Endothelial cell of umbilical vein (primary cell): ENCODE results near the gene NT5DC4. TPM values are rescaled to one million over a fixed set of nuclear protein-coding genes. Genes with fewer than 3 reads are reported as not detected.

Experiments used
- Bru-seq: library from RNA; stranded (reverse); fragments of 400-500 nt; gene quantifications from one replicate; lab custom pipeline; 2021; lab: Mats Ljungman, UMichigan
- BruChase-seq, 2 experiments: library from RNA; stranded (reverse); fragments of 400-500 nt; gene quantifications; one replicate each; lab custom pipeline; 2021; lab: Mats Ljungman, UMichigan
- BruUV-seq: library from RNA; stranded (reverse); fragments of 400-500 nt; replicated peaks from 2 replicates; lab custom pipeline; 2021; lab: Mats Ljungman, UMichigan
- CTCF ChIA-PET: fragments of 300-600, 350-600 bp; sonication (Branson Sonifier 250); formaldehyde crosslinking; loops from one replicate; lab custom pipeline; 2021; ENCODE audit warnings: antibody characterized with exemption, inconsistent platforms; lab: Charles Lee
- POLR2A ChIA-PET: fragments of 300-600, 350-600 bp; sonication (Branson Sonifier 250); formaldehyde crosslinking; loops from one replicate; lab custom pipeline; 2021; ENCODE audit warnings: antibody characterized with exemption, inconsistent platforms; lab: Charles Lee
- DNase-seq: peaks from one replicate; pipeline ENCODE4 v3.0.0-alpha.2; 2011; ENCODE audit warnings: low read depth, low spot score
- FAIRE-seq: peaks from 2 replicates; lab custom pipeline; 2011; peaks lifted over from hg19 to GRCh38; lab: Jason Lieb, UNC
- H2AFZ ChIP-seq: 2 replicates; pipeline ENCODE4 v1.6.0; 2012; ENCODE audit warnings: low read depth, low read length, control low read depth, inconsistent platforms
- H3K27ac ChIP-seq: 2 replicates; pipeline ENCODE4 v1.5.1; 2011; ENCODE audit warnings: low read depth, mild to moderate bottlenecking, control low read depth, low read length, moderate library complexity; ENCODE audit not compliant: insufficient read depth
- H3K27me3 ChIP-seq, 2 experiments: 2 replicates each; pipeline versions ENCODE4 v1.6.0 to v1.6.1; 2011; ENCODE audit warnings: low read length in 2 of 2, mixed read lengths in 1 of 2; ENCODE audit not compliant: control insufficient read depth in 2 of 2, insufficient read depth in 2 of 2
- H3K36me3 ChIP-seq, 2 experiments: 2 replicates in 1 of 2; 3 replicates in 1 of 2; pipeline ENCODE4 v1.5.1; 2011; ENCODE audit warnings: low read length in 2 of 2, mild to moderate bottlenecking in 1 of 2, moderate library complexity in 1 of 2; ENCODE audit not compliant: control insufficient read depth in 2 of 2, insufficient read depth in 2 of 2; ENCODE audit errors: extremely low read depth in 1 of 2
- H3K4me1 ChIP-seq: 3 replicates; pipeline ENCODE4 v1.5.1; 2011; ENCODE audit warnings: mild to moderate bottlenecking, low read length; ENCODE audit not compliant: control insufficient read depth, insufficient read depth; ENCODE audit errors: extremely low read depth
- H3K4me2 ChIP-seq: 2 replicates; pipeline ENCODE4 v1.6.1; 2011; ENCODE audit warnings: low read length, control low read depth, mixed read lengths; ENCODE audit not compliant: insufficient read depth
- H3K4me3 ChIP-seq, 3 experiments: fragments of 200-600 bp in 1 of 3; sonication (generic), shearing (Covaris generic) in 1 of 3; replicated peaks in 1 of 3; 2 replicates each; pipeline ENCODE4 v1.5.1; 2011 to 2016; ENCODE audit warnings: control low read depth in 3 of 3, low read length in 3 of 3, mild to moderate bottlenecking in 2 of 3, inconsistent platforms in 1 of 3, low read depth in 1 of 3, moderate library complexity in 1 of 3; ENCODE audit not compliant: insufficient read depth in 1 of 3
- H3K79me2 ChIP-seq: 2 replicates; pipeline ENCODE4 v1.6.0; 2012; ENCODE audit warnings: low read length, inconsistent platforms; ENCODE audit not compliant: control insufficient read depth, insufficient read depth
- H3K9ac ChIP-seq: replicated peaks from 2 replicates; pipeline ENCODE3; 2011; ENCODE audit warnings: low read length, control low read depth; ENCODE audit not compliant: insufficient read depth; ENCODE audit errors: extremely low read depth
- H3K9me1 ChIP-seq: replicated peaks from 3 replicates; pipeline ENCODE4 v1.6.0; 2011; ENCODE audit warnings: mild to moderate bottlenecking, low read length; ENCODE audit not compliant: control insufficient read depth, insufficient read depth; ENCODE audit errors: extremely low read depth
- H3K9me3 ChIP-seq: replicated peaks from 2 replicates; pipeline ENCODE4 v1.5.1; 2012; ENCODE audit warnings: low read length, inconsistent platforms; ENCODE audit not compliant: control insufficient read depth, insufficient read depth
- H4K20me1 ChIP-seq: replicated peaks from 2 replicates; pipeline ENCODE3; 2011; ENCODE audit warnings: mild to moderate bottlenecking, low read length; ENCODE audit not compliant: control insufficient read depth, insufficient read depth; ENCODE audit errors: extremely low read depth
- CTCF ChIP-seq, 2 donors: IDR thresholded peaks; 1 replicate in 1 of 2; 2 replicates in 1 of 2; pipeline ENCODE4 v1.5.1; 2011; ENCODE audit warnings: low read length in 2 of 2, mild to moderate bottlenecking in 2 of 2, moderate library complexity in 2 of 2, control low read depth in 1 of 2, inconsistent platforms in 1 of 2, low read depth in 1 of 2; ENCODE audit not compliant: insufficient read depth in 1 of 2; ENCODE audit errors: extremely low read depth in 1 of 2
- EZH2 ChIP-seq: IDR thresholded peaks from 2 replicates; pipeline ENCODE4 v1.6.1; 2012; ENCODE audit warnings: borderline replicate concordance, low read depth, mild to moderate bottlenecking, moderate library complexity, low read length, inconsistent platforms; ENCODE audit not compliant: severe bottlenecking
- FOS ChIP-seq: IDR thresholded peaks from 2 replicates; pipeline ENCODE4 v1.6.1; 2011; ENCODE audit warnings: mild to moderate bottlenecking, low read length, moderate library complexity, borderline replicate concordance; ENCODE audit not compliant: insufficient read depth
- GATA2 ChIP-seq: IDR thresholded peaks from 2 replicates; pipeline ENCODE4 v1.7.0; 2011; ENCODE audit warnings: low read depth, mild to moderate bottlenecking, moderate library complexity, mixed read lengths, low read length; ENCODE audit not compliant: insufficient read length, insufficient read depth
- JUN ChIP-seq: IDR thresholded peaks from 2 replicates; pipeline ENCODE4 v1.6.1; 2011; ENCODE audit warnings: borderline replicate concordance, low read depth; ENCODE audit not compliant: insufficient read length, insufficient read depth
- MAX ChIP-seq: IDR thresholded peaks from 2 replicates; pipeline ENCODE4 v1.6.1; 2011; ENCODE audit not compliant: insufficient read depth, insufficient read length
- MYC ChIP-seq: IDR thresholded peaks from one replicate; pipeline ENCODE4 v1.6.1; 2011; ENCODE audit warnings: mild to moderate bottlenecking, low read depth, low read length
- POLR2A ChIP-seq: IDR thresholded peaks from 2 replicates; pipeline ENCODE4 v1.6.1; 2012; ENCODE audit warnings: low read depth, mild to moderate bottlenecking, control low read depth, low read length
- POLR2AphosphoS5 ChIP-seq: IDR thresholded peaks from 2 replicates; pipeline ENCODE4 v1.6.1; 2012; ENCODE audit warnings: low read depth, mild to moderate bottlenecking, control low read depth, low read length, moderate library complexity; ENCODE audit not compliant: insufficient read depth
- dilution Hi-C: fragments of 300-500 bp; cut with MboI; formaldehyde crosslinking; loops from one replicate; pipeline ENCODE4 v1.15.0; 2019; ENCODE audit warnings: low sequenced_read_pairs; ENCODE audit not compliant: extremely low pct_ligation_motif_present
- intact Hi-C: fragments of 100-400 bp; cut with micrococcal nuclease; formaldehyde crosslinking; loops from one replicate; pipeline ENCODE4 v1.10.0; 2022
- long read RNA-seq: library from polyadenylated mRNA; stranded (forward); transcript quantifications from one replicate; pipeline ENCODE4 v2.0.0, GENCODE V29; 2021
- polyA minus RNA-seq, 3 experiments: library from RNA; depleted of rRNA, polyadenylated mRNA; stranded (reverse); fragments of >200 nt; gene quantifications; 1 replicate in 1 of 3; 2 replicates in 2 of 3; pipeline ENCODE4 v1.2.3, GENCODE V29; 2011
- polyA plus RNA-seq, 4 experiments: library from polyadenylated mRNA; depleted of rRNA in 3 of 4; stranded (reverse) in 3 of 4; unstranded in 1 of 4; fragments of >200 nt; gene quantifications; 2 replicates each; pipeline versions ENCODE4 v1.2.1 to v1.2.3, GENCODE V29; 2011 to 2012; ENCODE audit warnings: missing spikeins in 1 of 4
- total RNA-seq: library from RNA; stranded (reverse); gene quantifications from 2 replicates; pipeline ENCODE4 v1.2.3, GENCODE V29; 2021

The NT5DC4 gene
- total RNA-seq = not detected in 2 replicates
- polyA plus RNA-seq = not detected in 2 replicates
- polyA plus RNA-seq (2011; cell fraction: cytosol; rRNA removed) = not detected in 2 replicates
- polyA plus RNA-seq (2011; cell fraction: nucleus; rRNA removed) = not detected in 2 replicates
- not detected in 2 replicates for polyA plus RNA-seq (2012)
- polyA minus RNA-seq = not detected in 2 replicates
- polyA minus RNA-seq (2011; cell fraction: cytosol; rRNA and poly(A)+ RNA removed) = not detected
- not detected in 2 replicates for polyA minus RNA-seq (2011; cell fraction: nucleus; rRNA and poly(A)+ RNA removed)
- Bru-seq, nascent RNA = percentile 10 among the genes with signal in this experiment
- BruChase-seq, experiment 1, labeled RNA remaining after a 6-hour chase = percentile 5 among the genes with signal in this experiment
- BruChase-seq, experiment 2, labeled RNA remaining after a 2-hour chase = percentile 12 among the genes with signal in this experiment
- long read RNA-seq = 0 reads

- DNase-seq (no peak), FAIRE-seq (no peak)
- Histone ChIP-seq H2AFZ (no peak within 1 kb of the TSS), H3K27ac (no peak within 1 kb of the TSS), H3K9me1 (no peaks in the 10 kb centered on the region), H3K27me3 (peaks cover 0 to 7% of the 10 kb centered on the region in 2 experiments), H3K9ac (no peak within 1 kb of the TSS), H3K79me2 (no peaks in the 10 kb centered on the region), H3K4me2 (no peak within 1 kb of the TSS), H3K36me3 (no peaks in the 10 kb centered on the region), H3K4me1 (no peaks in the 10 kb centered on the region), H4K20me1 (no peaks in the 10 kb centered on the region), H3K9me3 (no peaks in the 10 kb centered on the region), H3K4me3 (no peak within 1 kb of the TSS)
- TF ChIP-seq JUN = no peak
- no peak for TF ChIP-seq POLR2A
- TF ChIP-seq MYC = no peak
- no peak for TF ChIP-seq POLR2AphosphoS5
- TF ChIP-seq EZH2 = no peak
- no peak for TF ChIP-seq FOS
- TF ChIP-seq CTCF (IDR thresholded peaks at IDR 0.05; ENCODE audit: extremely low read depth in 1 of 2, insufficient read depth in 1 of 2, low read depth in 1 of 2, low read length in 2 of 2) = no peak
- no peak for TF ChIP-seq GATA2
- TF ChIP-seq MAX = no peak
- no TSS peak for BruUV-seq
- intact Hi-C loops = no loop called here
- ChIA-PET POLR2A (no interaction called here), CTCF (interaction anchor here (1.1 kb wide), 1 partner anchor 94 kb away, joined by 3 read pairs; no protein-coding TSS in a partner anchor)
- dilution Hi-C loops = no loop called here
Measured at GRCh38 chr2:112720785-112721184, at the start of gene NT5DC4. NT5DC4 (plus strand) TSS chr2:112721020; CDS start chr2:112721080, 60 bp downstream.
